GM12878 (cell line): ENCODE data around the gene ZPBP2. TPM values are rescaled to one million over a fixed set of nuclear protein-coding genes. Genes with fewer than 3 reads are reported as not detected.

Experiments used
- ATAC-seq: fragments of 200-7000 bp; cut with Tn5 transposase; 3 replicates; pipeline ENCODE4 v1.9.1; 2020; ENCODE audit warnings: mild to moderate bottlenecking, moderate library complexity
- BruUV-seq: library from RNA; stranded (reverse); fragments of 400-500 nt; replicated peaks from 2 replicates; lab custom pipeline; 2021; lab: Mats Ljungman, UMichigan
- CTCF ChIA-PET: fragments of 300-600 bp; sonication (Branson Sonifier 250); formaldehyde crosslinking; extraction: SDS; loops from one replicate; lab custom pipeline; 2021; ENCODE audit warnings: inconsistent platforms; lab: Yijun Ruan, JAX
- POLR2A ChIA-PET: fragments of 350-600 bp; formaldehyde crosslinking; extraction: SDS; loops from one replicate; lab custom pipeline; 2021; ENCODE audit warnings: inconsistent platforms; lab: Charles Lee
- RAD21 ChIA-PET: fragments of 300-600 bp; sonication (Branson Sonifier 250); formaldehyde crosslinking; loops from one replicate; lab custom pipeline; 2023; ENCODE audit warnings: antibody characterized with exemption; ENCODE audit not compliant: unreplicated experiment; lab: Charles Lee
- SMC1A ChIA-PET: fragments of 300-600 bp; sonication (Branson Sonifier 250); formaldehyde crosslinking; loops from one replicate; lab custom pipeline; 2023; ENCODE audit not compliant: unreplicated experiment, uncharacterized antibody; lab: Charles Lee
- DNase-seq: peaks from one replicate; pipeline ENCODE4 v3.0.0-alpha.2; 2011; ENCODE audit warnings: low read depth, low spot score
- FAIRE-seq: peaks from 3 replicates; lab custom pipeline; 2011; peaks lifted over from hg19 to GRCh38; lab: Jason Lieb, UNC
- H2AFZ ChIP-seq: 2 replicates; pipeline ENCODE4 v1.6.0; 2011; ENCODE audit warnings: low read depth, low read length, control low read depth; ENCODE audit not compliant: control insufficient read depth
- H3K27ac ChIP-seq: 2 replicates; pipeline ENCODE4 v1.5.1; 2011; ENCODE audit warnings: control low read depth; ENCODE audit not compliant: control insufficient read depth, insufficient read depth
- H3K27me3 ChIP-seq, 2 experiments: replicated peaks in 1 of 2; 2 replicates each; pipeline versions ENCODE4 v1.6.0 to v1.6.1; 2011; ENCODE audit warnings: low read length in 1 of 2; ENCODE audit not compliant: control insufficient read depth in 2 of 2, insufficient read depth in 2 of 2
- H3K36me3 ChIP-seq, 2 experiments: 2 replicates each; pipeline ENCODE4 v1.5.1; 2011; ENCODE audit warnings: low read length in 1 of 2; ENCODE audit not compliant: control insufficient read depth in 2 of 2, insufficient read depth in 2 of 2
- H3K4me1 ChIP-seq: 2 replicates; pipeline ENCODE4 v1.6.1; 2011; ENCODE audit warnings: mild to moderate bottlenecking, low read length, moderate library complexity, mixed read lengths; ENCODE audit not compliant: control insufficient read depth, insufficient read depth
- H3K4me2 ChIP-seq: 2 replicates; pipeline ENCODE4 v1.6.0; 2011; ENCODE audit warnings: control low read depth; ENCODE audit not compliant: control insufficient read depth, insufficient read depth
- H3K4me3 ChIP-seq: fragments of 200-600 bp; sonication (generic); 2 replicates; pipeline ENCODE4 v1.5.1; 2016
- H3K79me2 ChIP-seq: 2 replicates; pipeline ENCODE4 v1.6.0; 2011; ENCODE audit warnings: low read length; ENCODE audit not compliant: control insufficient read depth, insufficient read depth
- H3K9ac ChIP-seq: 2 replicates; pipeline ENCODE4 v1.8.0; 2011; ENCODE audit warnings: low read length, control low read depth, mixed read lengths; ENCODE audit not compliant: control insufficient read depth, insufficient read depth
- H3K9me3 ChIP-seq: replicated peaks from 3 replicates; pipeline ENCODE4 v1.5.1; 2011; ENCODE audit warnings: mild to moderate bottlenecking, low read length; ENCODE audit not compliant: control insufficient read depth, insufficient read depth
- H4K20me1 ChIP-seq: 2 replicates; pipeline ENCODE4 v1.6.0; 2011; ENCODE audit not compliant: control insufficient read depth, insufficient read depth
- CEBPB ChIP-seq, 2 experiments: fragments of 150-350 bp in 1 of 2; IDR thresholded peaks; 2 replicates each; pipeline ENCODE4 v1.6.1; 2012 to 2014; ENCODE audit warnings: low read depth in 2 of 2, low read length in 2 of 2, borderline replicate concordance in 1 of 2, inconsistent platforms in 1 of 2
- CHD2 ChIP-seq: IDR thresholded peaks from 2 replicates; pipeline ENCODE4 v1.6.1; 2011; ENCODE audit warnings: low read depth, low read length, improper control_type of control experiment, borderline replicate concordance
- EED ChIP-seq: sonication (generic); IDR thresholded peaks from 2 replicates; pipeline ENCODE4 v1.6.1; 2016; ENCODE audit warnings: antibody characterized with exemption, low read depth
- ESRRA ChIP-seq: IDR thresholded peaks from 2 replicates; pipeline ENCODE4 v1.6.1; 2012; ENCODE audit warnings: mild to moderate bottlenecking, low read length, improper control_type of control experiment
- FOS ChIP-seq: IDR thresholded peaks from 3 replicates; pipeline ENCODE4 v1.6.1; 2011; ENCODE audit warnings: borderline replicate concordance; ENCODE audit not compliant: insufficient read length; ENCODE audit errors: extremely low read depth
- GABPA ChIP-seq: IDR thresholded peaks from 2 replicates; pipeline ENCODE4 v1.6.1; 2014; ENCODE audit warnings: antibody characterized with exemption, low read depth, mild to moderate bottlenecking, inconsistent platforms
- GATAD2B ChIP-seq: fragments of 450-650 bp; conservative IDR thresholded peaks from 2 replicates; pipeline ENCODE4 v1.6.1; 2017; ENCODE audit warnings: low read depth, mild to moderate bottlenecking, moderate library complexity
- MXI1 ChIP-seq: fragments of 150-350 bp; IDR thresholded peaks from 2 replicates; pipeline ENCODE4 v1.6.1; 2011; ENCODE audit warnings: low read depth, mild to moderate bottlenecking, inconsistent platforms, low read length, improper control_type of control experiment
- NRF1 ChIP-seq: conservative IDR thresholded peaks from 2 replicates; pipeline ENCODE4 v1.6.1; 2011; ENCODE audit warnings: mild to moderate bottlenecking, low read depth, low read length, improper control_type of control experiment
- SIX5 ChIP-seq: IDR thresholded peaks from 2 replicates; pipeline ENCODE4 v1.6.1; 2011; ENCODE audit warnings: mild to moderate bottlenecking, low read depth, low read length, moderate library complexity; ENCODE audit not compliant: severe bottlenecking
- STAT1 ChIP-seq: fragments of 450-650 bp; conservative IDR thresholded peaks from 2 replicates; pipeline ENCODE4 v1.6.1; 2014; ENCODE audit warnings: antibody characterized with exemption, mild to moderate bottlenecking
- TARDBP ChIP-seq: IDR thresholded peaks from 2 replicates; pipeline ENCODE4 v1.6.1; 2016; ENCODE audit warnings: borderline replicate concordance
- ZNF24 ChIP-seq: fragments of 450-650 bp; IDR thresholded peaks from 2 replicates; pipeline ENCODE4 v1.6.1; 2017; ENCODE audit warnings: antibody characterized with exemption, mild to moderate bottlenecking
- ZNF384 ChIP-seq: IDR thresholded peaks from 2 replicates; pipeline ENCODE4 v1.6.1; 2012; ENCODE audit warnings: low read depth, mild to moderate bottlenecking, low read length, improper control_type of control experiment, borderline replicate concordance
- whole genome bisulfite sequencing: methylation state at CpG from one replicate; pipeline ENCODE4 v1.1.6; 2016; ENCODE audit warnings: low lambda C conversion rate; ENCODE audit not compliant: insufficient replicate concordance, insufficient coverage; ENCODE audit errors: missing lambda C conversion rate; 5-methylcytosine and 5-hydroxymethylcytosine counted together
- in situ Hi-C: fragments of 300-500 bp; cut with MboI; formaldehyde crosslinking; loops from 9 replicates; pipeline ENCODE4 v1.14.3; 2018; ENCODE audit warnings: mixed read lengths
- intact Hi-C: fragments of 100-400 bp; cut with micrococcal nuclease; formaldehyde crosslinking; loops from one replicate; pipeline ENCODE4 v1.14.2; 2022; ENCODE audit not compliant: unreplicated experiment
- polyA plus RNA-seq, 11 experiments: library from polyadenylated mRNA; depleted of rRNA in 4 of 11; unstranded in 6 of 11; stranded (reverse) in 5 of 11; fragments of >200 nt; fragmentation: Nextera tagmentation in 4 of 11; fragmentation: Illumina TruSeq in 1 of 11; extraction: Ambion mirVana in 4 of 11; extraction: Trizol in 1 of 11; gene quantifications; 1 replicate in 1 of 11; 2 replicates in 10 of 11; pipeline versions ENCODE4 v1.2.1 to v1.2.3, GENCODE V29; 2011 to 2016; ENCODE audit warnings: inconsistent platforms in 2 of 11, missing spikeins in 2 of 11, low read depth in 1 of 11
- total RNA-seq, 4 experiments: library from RNA; depleted of rRNA in 3 of 4; stranded (reverse); fragments of >200 nt in 3 of 4; fragmentation: Illumina TruSeq in 1 of 4; extraction: Trizol in 1 of 4; gene quantifications; 2 replicates each; pipeline versions ENCODE4 v1.2.1 to v1.2.3, GENCODE V29; 2013 to 2021
- TF ChIP-seq, protein P1 (sequence below): fragments of 150-350 bp; IDR thresholded peaks from 2 replicates; pipeline ENCODE4 v1.6.1; 2016; ENCODE audit warnings: low read depth, low read length
- TF ChIP-seq, protein P2 (sequence below): fragments of 450-650 bp; IDR thresholded peaks from 2 replicates; pipeline ENCODE4 v1.6.1; 2016; ENCODE audit warnings: mild to moderate bottlenecking
- TF ChIP-seq, protein P3 (sequence below), 3 experiments: IDR thresholded peaks in 2 of 3; conservative IDR thresholded peaks in 1 of 3; 2 replicates each; pipeline ENCODE4 v1.5.1; 2011; ENCODE audit warnings: low read depth in 3 of 3, low read length in 3 of 3, mild to moderate bottlenecking in 3 of 3, control low read depth in 2 of 3, moderate library complexity in 2 of 3, inconsistent platforms in 1 of 3, mixed read lengths in 1 of 3; ENCODE audit not compliant: control insufficient read depth in 2 of 3, insufficient read depth in 1 of 3; ENCODE audit errors: extremely low read depth in 1 of 3

The ZPBP2 gene
- total and polyA plus RNA-seq, 10 of the 15 experiments (the other 5 are each of a cell fraction or from before 2014, with no cell fraction given): 0.33 to 1.0 (median 0.58) TPM

DNA sequence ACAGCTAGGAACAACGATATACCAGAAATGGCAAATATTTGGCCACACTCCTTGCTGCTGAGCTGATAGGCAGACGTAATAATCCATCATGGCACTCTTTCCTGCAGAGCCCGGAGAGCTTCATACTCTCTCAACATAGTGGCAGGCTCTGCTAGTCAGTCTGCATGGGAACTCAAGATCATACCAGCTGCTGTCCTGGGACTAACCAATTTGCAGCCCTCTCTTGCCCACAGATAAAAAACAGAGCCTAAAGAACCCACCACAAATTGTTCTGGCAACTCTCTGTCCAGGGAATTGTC, 36.9 kb downstream of the ZPBP2 start (continued):
- TF ChIP-seq, protein P1, sequence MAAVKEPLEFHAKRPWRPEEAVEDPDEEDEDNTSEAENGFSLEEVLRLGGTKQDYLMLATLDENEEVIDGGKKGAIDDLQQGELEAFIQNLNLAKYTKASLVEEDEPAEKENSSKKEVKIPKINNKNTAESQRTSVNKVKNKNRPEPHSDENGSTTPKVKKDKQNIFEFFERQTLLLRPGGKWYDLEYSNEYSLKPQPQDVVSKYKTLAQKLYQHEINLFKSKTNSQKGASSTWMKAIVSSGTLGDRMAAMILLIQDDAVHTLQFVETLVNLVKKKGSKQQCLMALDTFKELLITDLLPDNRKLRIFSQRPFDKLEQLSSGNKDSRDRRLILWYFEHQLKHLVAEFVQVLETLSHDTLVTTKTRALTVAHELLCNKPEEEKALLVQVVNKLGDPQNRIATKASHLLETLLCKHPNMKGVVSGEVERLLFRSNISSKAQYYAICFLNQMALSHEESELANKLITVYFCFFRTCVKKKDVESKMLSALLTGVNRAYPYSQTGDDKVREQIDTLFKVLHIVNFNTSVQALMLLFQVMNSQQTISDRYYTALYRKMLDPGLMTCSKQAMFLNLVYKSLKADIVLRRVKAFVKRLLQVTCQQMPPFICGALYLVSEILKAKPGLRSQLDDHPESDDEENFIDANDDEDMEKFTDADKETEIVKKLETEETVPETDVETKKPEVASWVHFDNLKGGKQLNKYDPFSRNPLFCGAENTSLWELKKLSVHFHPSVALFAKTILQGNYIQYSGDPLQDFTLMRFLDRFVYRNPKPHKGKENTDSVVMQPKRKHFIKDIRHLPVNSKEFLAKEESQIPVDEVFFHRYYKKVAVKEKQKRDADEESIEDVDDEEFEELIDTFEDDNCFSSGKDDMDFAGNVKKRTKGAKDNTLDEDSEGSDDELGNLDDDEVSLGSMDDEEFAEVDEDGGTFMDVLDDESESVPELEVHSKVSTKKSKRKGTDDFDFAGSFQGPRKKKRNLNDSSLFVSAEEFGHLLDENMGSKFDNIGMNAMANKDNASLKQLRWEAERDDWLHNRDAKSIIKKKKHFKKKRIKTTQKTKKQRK: no peak

DNA sequence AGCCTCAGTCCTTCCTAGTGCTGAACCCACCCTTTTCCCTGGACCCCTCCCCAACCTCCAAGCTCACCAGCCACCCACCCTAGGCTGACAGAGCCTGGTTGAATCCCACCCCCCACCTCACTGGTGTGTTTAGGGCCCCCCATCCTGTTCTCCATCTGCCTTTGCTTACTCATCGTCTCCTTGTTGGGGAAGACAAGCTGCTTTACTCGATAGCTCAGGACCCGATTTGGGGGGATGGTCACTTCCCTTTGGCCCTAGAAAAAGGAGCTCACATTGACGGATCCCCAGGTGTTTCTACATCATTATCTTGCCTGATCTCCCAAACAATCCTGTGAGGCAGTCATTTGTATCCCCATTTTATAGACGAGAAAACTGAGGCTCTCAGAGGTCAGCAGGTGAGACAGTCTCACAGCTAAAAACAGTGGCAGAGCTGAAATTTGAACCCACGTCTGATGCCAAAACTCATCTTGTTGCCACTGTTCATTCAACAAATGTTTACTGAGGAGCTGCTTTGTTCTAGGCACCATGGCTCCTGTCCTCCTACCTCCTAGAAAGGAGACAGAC, 40.9 kb downstream of the ZPBP2 start:
- in situ Hi-C loops: no loop called here
- ChIA-PET CTCF (interaction anchor here (0.5 to 1.0 kb wide), 3 partner anchors 35 to 357 kb away, joined by 3 read pairs; no protein-coding TSS in a partner anchor), POLR2A (interaction anchor here (0.5 to 1.9 kb wide), 3 partner anchors 18 to 220 kb away, joined by 3 to 6 read pairs (median 4); no protein-coding TSS in a partner anchor), SMC1A (interaction anchor here (0.8 kb wide), 1 partner anchor 24 kb away, joined by 3 read pairs; no protein-coding TSS in a partner anchor), RAD21 (no interaction called here)
- Histone ChIP-seq H4K20me1 (no peaks in the 10 kb centered on the region), H3K4me3 (no peak overlapping the region), H3K79me2 (no peaks in the 10 kb centered on the region), H3K9me3 (no peaks in the 10 kb centered on the region), H3K9ac (no peak overlapping the region), H3K27ac (no peak overlapping the region), H3K27me3 (no peaks in the 10 kb centered on the region), H3K4me2 (no peak overlapping the region), H3K4me1 (no peaks in the 10 kb centered on the region), H3K36me3 (peaks cover 0 to 8% of the 10 kb centered on the region in 2 experiments; a peak in 2 of 4 replicates), H2AFZ (no peak overlapping the region)
- intact Hi-C loops: no loop called here
- WGBS: 97% methylated on average over 6 of the region's 6 CpGs
- DNase-seq (no peak), FAIRE-seq (no peak), ATAC-seq (no peak)
- BruUV-seq: no TSS peak
- TF ChIP-seq CHD2: no peak
- no peak for TF ChIP-seq GABPA
- TF ChIP-seq, protein P2, sequence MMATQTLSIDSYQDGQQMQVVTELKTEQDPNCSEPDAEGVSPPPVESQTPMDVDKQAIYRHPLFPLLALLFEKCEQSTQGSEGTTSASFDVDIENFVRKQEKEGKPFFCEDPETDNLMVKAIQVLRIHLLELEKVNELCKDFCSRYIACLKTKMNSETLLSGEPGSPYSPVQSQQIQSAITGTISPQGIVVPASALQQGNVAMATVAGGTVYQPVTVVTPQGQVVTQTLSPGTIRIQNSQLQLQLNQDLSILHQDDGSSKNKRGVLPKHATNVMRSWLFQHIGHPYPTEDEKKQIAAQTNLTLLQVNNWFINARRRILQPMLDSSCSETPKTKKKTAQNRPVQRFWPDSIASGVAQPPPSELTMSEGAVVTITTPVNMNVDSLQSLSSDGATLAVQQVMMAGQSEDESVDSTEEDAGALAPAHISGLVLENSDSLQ: no peak
- no peak for TF ChIP-seq ESRRA
- TF ChIP-seq EED: no peak
- no peak for TF ChIP-seq CEBPB (IDR thresholded peaks at IDR 0.05; ENCODE audit: borderline replicate concordance in 1 of 2, low read depth in 2 of 2, low read length in 2 of 2)
- TF ChIP-seq ZNF384: no peak
- no peak for TF ChIP-seq MXI1
- no peak for TF ChIP-seq ZNF24
- TF ChIP-seq TARDBP: no peak
- no peak for TF ChIP-seq NRF1
- TF ChIP-seq FOS: no peak
- no peak for TF ChIP-seq SIX5
- TF ChIP-seq, protein P3, sequence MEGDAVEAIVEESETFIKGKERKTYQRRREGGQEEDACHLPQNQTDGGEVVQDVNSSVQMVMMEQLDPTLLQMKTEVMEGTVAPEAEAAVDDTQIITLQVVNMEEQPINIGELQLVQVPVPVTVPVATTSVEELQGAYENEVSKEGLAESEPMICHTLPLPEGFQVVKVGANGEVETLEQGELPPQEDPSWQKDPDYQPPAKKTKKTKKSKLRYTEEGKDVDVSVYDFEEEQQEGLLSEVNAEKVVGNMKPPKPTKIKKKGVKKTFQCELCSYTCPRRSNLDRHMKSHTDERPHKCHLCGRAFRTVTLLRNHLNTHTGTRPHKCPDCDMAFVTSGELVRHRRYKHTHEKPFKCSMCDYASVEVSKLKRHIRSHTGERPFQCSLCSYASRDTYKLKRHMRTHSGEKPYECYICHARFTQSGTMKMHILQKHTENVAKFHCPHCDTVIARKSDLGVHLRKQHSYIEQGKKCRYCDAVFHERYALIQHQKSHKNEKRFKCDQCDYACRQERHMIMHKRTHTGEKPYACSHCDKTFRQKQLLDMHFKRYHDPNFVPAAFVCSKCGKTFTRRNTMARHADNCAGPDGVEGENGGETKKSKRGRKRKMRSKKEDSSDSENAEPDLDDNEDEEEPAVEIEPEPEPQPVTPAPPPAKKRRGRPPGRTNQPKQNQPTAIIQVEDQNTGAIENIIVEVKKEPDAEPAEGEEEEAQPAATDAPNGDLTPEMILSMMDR (IDR thresholded peaks at IDR 0.05 in 2 of 3, conservative IDR thresholded peaks at IDR 0.05 in 1 of 3; ENCODE audit: control insufficient read depth in 2 of 3, extremely low read depth in 1 of 3, insufficient read depth in 1 of 3, low read depth in 3 of 3, low read length in 3 of 3): no peak
- no peak for TF ChIP-seq STAT1
- TF ChIP-seq GATAD2B: no peak
